C4-2B (cell line): ENCODE measurements around the gene MORN5.

Experiments used
- ZFX ChIP-seq: fragments of 450-650 bp; IDR thresholded peaks from 2 replicates; pipeline ENCODE4 v1.6.1; 2017
- TF ChIP-seq, protein P1 (sequence below): fragments of 450-650 bp; conservative IDR thresholded peaks from 2 replicates; pipeline ENCODE4 v1.5.1; 2017; ENCODE audit warnings: mild to moderate bottlenecking

DNA sequence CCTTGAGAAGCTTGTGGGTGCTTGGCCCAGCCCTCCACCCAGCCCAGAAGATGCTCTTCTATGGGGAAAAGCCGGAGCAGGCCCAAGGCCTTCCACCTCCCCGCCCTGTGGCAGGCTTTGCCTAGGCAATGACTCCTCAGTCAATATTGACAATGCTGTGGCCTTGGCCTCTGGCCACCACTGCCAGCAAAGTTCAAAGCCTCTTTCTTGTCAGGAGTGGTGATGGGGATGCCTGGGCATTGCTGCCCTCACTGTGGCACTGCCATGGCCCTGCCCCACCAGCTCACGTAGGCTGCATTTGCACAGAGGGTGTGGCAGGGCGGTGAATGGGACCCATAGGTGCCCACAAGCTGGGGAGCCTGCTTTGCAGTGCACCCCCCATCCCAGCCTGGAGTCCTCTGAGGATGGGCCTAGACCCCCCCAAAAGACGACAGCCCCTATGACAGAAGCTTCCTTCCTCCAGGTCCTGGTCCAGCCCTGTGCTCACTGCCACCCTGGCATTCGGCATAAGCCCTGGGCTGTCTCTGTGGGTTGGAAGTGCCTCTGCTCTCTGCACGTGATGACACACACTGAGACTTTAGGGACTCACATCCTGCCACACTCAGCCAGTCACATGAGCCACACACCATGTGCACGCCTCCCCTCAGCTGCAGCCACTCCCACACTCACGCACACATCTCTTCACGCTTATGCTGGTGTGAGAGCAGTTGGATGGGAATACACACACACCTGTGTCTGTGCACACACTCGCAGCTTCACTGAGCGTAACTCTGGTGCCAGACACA, 31.1 kb downstream of the MORN5 start:
- TF ChIP-seq, protein P1, sequence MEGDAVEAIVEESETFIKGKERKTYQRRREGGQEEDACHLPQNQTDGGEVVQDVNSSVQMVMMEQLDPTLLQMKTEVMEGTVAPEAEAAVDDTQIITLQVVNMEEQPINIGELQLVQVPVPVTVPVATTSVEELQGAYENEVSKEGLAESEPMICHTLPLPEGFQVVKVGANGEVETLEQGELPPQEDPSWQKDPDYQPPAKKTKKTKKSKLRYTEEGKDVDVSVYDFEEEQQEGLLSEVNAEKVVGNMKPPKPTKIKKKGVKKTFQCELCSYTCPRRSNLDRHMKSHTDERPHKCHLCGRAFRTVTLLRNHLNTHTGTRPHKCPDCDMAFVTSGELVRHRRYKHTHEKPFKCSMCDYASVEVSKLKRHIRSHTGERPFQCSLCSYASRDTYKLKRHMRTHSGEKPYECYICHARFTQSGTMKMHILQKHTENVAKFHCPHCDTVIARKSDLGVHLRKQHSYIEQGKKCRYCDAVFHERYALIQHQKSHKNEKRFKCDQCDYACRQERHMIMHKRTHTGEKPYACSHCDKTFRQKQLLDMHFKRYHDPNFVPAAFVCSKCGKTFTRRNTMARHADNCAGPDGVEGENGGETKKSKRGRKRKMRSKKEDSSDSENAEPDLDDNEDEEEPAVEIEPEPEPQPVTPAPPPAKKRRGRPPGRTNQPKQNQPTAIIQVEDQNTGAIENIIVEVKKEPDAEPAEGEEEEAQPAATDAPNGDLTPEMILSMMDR = no peak
- TF ChIP-seq ZFX = no peak
